SHP77 treated with DMSO at 0.1 percent for 48 hours (cell line): Measurements from ENCODE around the gene ZNF580.

Source experiments
- DNase-seq: peaks from one replicate; lab custom pipeline; 2025; lab: John Stamatoyannopoulos, UW

Gene ZNF580

DNA sequence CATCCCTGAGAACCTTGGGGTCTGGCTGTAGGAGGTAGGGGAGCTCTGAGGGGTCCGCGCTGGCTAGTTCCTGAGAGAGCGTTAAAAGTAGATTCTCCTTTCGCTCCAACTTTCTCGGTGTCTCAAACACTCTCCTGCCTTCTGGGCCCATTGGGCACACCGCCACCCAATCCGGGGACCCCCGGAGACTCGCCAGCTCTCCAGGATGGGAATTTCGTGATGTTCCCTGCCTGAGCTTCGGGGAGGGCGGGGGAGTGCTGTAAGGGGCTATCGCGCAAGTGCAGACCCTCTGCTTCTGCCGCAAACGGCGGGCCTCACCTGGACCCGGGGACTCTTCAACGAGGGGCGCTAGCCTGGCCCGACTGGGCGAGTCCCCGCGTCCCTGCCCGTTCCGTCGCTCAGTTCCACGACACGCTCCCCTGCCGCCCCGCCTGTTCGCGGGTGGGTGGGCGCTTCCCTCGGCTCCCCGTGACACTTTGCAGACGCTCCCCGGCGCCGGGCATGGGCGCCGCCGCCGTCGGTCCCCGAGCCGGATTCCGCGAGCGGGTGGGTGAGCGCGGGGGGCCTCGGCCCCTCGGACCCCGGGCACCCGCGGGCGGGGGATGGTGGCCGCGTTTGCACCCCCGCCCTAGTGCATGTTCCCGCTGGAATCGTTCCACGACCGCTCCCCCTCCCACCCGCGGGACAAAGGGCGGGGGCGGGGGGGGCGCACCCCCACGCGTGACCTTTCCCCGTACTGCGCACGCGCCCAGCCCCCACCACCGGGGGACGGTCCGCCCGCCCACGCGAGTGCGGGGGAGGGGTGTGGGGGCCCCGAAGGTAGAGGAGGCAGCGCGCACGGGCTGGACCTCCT lies 7.2 kb downstream of the ZNF580 start, which contains the start of gene CCDC106:
Gene CCDC106 (plus strand): TSS at position 481 of the 853 bp plus-strand sequence. CDS start 835 bp downstream, outside the sequence.
- no peak for DNase-seq

DNA sequence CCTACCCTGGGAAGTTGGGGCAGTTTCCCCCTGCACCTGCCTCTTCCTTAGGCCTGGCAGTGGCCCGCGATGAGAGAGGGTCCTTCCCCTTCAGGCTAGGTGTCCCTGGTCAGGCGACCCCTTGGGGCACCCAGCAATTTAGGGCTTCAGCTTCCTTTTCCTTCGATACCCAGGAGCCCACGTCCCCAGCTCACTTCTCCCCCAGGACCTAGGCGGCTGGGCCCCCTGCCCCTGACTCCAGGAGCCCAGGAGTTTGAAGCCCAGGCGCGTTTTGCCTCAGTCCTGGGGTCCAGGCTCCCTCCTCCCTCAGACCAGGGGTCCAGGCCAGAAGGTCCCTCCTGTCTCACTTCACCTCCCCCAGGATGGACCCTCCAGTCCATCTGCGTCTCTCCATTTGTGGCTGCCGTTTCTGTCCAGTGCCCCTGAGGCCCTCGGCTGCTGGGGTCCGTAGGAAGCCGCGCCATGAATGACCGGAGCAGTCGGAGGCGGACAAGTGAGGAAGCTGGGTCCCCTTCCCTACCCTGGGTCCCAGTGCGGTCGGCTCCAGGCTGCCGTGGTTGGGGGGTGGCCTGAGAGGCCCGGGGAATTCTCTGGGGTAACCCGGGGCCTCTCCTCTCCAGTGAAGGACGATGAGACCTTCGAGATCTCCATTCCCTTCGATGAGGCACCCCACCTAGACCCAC lies 7.9 kb downstream of the ZNF580 start:
- DNase-seq, result no peak

DNA sequence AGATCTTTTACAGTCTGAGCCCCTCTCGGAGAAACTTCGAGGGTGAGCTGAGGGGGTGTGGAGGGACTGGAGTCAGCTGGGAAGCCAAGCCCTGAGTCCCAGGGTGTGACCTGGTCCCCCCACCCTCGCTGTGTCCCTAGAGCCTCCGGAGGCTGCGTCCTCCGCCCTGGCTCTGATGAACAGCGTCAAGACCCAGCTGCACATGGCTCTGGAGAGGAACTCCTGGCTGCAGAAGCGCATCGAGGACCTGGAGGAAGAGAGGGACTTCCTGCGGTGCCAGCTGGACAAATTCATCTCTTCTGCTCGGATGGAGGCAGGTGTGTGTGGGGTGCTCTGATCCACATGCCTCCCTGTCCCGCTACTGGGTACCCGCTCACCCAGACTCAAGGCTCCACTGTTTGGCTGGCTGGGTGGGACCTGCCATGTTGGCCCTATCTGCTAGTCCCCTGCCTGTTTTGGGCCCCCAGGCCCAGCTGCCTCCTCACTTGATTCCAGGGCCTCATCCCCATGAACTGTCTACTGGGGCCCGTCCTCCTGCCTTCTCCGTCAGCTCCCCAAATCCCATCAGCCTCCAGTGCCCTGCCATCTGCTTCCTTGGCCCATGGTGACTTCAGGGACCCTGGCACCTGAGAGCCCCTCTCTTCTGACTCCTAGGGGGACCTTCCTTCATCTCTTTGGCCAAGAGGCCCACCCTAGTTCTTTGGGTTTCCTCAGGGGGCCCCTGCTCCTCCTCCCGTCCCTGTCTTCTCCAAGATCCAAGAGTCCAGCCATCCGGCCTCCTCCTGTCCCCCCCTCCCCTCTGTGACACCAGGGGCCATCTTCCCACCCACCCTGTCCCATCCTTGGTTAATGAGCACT lies 8.7 kb downstream of the ZNF580 start:
- DNase-seq, result no peak

DNA sequence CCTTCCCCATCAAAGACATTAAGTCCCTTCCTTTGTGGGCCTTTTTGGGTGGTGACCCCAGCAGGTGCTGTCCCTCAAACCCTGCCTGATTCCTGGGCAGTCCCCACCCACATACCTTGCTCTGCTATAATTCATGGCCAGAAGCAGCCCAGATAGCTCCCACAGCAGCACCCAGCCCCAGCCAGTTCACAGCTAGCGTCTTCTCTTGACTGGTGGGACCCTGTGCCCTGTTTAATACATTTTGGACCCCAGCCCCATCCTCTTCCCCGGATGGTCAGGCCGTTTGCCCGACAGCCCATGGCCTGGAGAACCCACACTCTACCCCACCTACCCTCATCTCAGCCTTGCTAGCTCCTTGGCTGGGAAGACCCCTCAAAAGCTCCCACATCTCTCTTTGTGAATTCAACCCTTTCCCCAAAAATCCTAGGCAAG lies 9.3 kb downstream of the ZNF580 start:
- no peak for DNase-seq

DNA sequence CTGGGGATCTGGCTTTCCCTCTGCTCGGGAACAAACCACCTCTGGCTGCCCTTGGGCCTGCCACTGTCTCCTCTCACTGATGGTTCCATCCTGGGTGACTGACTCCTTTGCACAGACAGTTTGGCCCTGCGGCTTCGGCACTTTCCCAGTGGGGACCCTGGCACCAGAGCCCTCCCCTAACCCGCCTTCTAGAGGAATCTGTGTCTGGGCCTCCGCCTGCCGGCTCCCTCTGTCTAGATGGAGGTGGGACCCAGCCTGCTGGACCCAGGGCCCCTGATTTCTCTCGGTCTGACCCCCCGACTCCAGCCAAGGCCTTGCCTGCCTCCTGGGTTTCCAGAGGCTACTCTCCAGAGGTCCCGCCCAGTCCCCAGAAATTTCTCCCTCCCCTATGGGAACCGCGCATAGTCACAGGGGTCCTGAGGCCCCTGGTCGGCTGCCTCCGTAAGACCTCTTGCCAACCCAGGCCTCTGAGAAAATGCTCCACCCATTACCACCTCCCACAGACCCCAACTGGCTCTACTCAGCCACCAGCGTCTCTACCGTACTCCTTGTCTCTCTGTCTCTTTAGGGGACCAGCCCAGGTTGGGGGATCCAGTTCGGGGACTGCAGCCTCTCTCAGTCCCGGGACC lies 9.9 kb downstream of the ZNF580 start:
- DNase-seq, result no peak

DNA sequence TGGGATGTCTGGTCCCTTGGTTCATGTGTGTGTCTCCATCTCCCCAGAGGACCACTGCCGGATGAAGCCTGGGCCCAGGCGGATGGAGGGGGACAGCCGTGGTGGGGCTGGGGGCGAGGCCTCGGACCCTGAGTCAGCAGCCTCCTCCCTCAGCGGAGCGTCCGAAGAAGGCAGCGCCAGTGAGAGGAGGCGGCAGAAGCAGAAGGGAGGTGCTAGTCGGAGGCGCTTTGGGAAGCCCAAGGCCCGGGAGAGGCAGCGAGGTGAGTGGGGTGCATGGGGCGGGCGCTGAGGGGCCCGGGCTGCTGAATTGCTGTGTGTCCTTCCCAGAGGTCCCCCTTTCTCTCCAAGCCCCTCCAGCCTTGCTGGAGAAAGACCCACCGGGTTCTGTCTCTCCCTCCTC lies 10.4 kb downstream of the ZNF580 start:
- DNase-seq, result no peak

DNA sequence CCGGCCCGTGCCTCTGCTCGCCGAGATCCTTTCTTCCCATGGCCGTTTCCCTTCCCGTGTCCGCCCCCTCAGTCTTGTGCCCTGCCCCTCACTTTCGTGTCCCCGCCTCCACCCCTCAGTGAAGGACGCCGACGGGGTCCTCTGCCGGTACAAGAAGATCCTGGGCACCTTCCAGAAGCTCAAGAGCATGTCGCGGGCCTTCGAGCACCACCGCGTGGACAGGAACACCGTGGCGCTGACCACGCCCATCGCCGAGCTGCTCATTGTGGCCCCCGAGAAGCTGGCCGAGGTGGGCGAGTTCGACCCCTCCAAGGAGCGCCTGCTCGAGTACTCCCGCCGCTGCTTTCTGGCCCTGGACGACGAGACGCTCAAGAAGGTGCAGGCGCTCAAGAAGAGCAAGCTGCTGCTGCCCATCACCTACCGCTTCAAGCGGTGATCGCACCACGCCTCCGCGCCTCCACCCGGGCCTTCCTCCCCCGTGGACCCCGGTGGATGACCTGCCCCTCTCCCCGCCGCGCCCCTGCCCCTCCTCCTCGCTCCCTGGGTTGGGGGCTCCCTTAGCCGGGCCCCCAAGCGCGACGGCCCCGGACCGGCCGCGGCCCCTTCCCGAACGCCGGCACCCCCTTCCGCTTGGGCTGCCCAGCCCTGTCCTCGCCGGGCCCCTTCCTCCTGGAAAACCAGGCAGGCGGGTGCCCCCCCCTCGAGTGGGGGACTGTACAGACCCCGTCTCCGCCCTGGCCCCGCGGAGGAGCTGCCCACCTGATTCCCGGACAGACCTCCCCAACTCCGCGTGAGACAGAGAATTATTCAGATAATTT lies 11.7 kb downstream of the ZNF580 start:
- no peak for DNase-seq

DNA sequence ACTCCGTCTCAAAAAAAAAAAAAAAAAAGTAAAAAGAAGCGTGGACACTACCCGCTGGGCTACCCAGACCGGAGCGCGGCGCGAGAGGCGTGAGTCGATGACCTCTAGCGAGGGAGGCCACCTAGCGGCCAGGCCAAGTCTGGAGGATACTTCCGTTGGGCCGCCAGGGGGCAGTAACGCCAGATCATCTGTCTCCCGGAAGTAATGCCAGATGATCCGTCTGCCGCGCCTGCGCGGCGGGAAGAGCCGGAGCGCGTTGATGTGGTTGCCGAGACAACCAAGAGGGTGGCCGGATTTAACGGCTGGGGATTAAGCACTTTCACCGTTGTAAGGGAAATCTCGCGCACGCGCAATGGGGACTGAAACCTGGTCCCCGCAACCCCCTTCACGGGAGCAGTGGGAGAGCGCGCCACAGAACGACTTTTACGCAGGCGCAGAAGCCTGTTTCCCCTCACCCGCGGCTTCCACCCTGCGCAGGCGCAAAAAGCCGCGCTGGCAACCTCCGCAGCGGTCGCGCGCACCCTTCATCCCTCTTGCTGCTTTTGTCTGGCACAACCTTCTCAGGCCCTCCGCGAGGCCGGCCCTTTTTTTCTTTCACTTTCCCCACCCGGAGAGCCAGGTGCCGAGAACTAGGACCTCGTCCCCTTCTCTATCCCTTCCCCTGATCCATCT lies 13.0 kb downstream of the ZNF580 start:
- peak; percentile 98 for DNase-seq

DNA sequence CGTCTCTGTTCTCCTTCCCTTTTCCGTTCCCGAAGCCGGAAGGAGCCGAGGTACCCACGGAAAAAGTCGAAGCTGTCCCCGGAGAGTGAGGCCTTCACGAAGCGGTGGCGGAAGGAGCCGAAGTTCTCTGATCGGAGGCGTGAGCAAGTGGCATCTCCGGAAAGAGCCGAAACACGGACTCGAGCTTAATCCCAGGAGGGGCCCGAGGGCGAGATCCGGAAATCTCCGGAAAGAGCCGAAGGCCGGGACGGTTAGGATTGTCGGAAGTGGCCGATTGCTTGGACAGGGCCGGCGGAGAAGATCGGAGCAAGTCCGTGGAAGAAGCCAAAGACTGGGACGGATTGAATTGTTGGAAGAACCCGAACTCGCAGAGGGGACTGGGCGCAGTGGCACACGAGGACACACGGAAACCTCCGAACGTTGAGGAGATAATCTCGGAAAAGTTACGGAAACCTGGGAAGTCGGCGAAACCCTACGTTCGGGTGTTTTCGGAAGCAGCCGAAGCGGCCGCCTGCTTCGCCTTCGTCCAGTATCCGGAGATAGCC lies 13.6 kb downstream of the ZNF580 start:
- DNase-seq, result peak; percentile 84

DNA sequence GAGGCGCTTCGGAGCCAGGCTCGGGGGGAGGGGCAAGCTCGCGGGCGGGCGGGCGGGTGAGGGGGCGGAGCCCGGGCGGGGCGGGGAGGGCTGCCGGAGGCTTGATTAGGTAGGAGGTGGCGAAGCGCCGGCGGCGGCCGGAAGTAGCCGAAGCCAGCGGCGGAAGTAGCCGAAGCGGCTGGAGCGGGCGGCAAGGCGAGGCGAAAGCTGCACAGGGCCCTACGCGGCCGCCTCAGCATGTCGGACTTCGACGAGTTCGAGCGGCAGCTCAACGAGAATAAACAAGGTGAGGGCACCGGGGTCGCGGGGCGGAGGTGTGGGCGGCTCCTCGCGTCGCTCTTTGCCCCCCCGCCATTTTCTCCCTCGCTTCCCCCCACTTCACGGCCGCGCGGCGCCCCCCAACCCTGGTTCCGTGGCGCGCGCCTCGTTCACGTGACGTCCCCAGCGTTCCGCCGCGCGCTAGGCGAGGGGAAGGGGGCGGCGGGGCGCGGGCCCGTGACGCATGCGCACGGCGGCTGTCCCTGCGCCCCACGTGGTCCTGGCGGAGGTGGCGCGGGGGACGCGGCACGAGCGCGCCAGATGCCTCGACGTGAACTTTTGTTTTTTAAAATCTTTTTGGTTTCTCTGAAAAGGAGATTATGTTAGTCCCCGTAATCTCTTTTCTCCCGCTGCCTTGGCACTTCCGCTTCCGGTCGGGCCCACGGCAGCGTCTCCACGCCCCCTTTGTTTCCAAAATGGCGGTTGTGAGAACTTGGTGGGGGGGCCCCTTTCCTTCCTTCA lies 14.3 kb downstream of the ZNF580 start, which contains the start of gene U2AF2:
Gene U2AF2 (plus strand): TSS at position 168 of the 780 bp plus-strand sequence. CDS start 70 bp downstream, at position 238.
- DNase-seq, result peak; percentile 37

DNA sequence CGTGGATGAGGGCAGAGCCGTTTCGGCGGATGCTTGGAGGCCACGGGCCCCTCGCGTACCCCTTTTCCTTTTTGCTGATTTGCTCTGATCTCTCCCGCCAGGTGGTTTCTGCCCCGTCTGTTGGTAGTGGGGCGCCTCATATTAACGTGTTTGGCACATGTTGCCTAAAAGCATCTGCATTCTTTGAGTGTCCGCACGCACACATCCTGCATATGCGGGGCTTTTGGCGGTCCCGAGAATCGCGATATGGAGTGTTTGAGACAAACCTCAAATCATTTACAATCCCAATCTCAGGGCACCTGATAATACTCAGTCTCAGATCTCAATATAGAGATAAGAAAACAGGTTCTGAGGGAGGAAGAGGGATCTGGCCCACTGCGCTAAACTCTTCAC lies 14.8 kb downstream of the ZNF580 start:
- no peak for DNase-seq

DNA sequence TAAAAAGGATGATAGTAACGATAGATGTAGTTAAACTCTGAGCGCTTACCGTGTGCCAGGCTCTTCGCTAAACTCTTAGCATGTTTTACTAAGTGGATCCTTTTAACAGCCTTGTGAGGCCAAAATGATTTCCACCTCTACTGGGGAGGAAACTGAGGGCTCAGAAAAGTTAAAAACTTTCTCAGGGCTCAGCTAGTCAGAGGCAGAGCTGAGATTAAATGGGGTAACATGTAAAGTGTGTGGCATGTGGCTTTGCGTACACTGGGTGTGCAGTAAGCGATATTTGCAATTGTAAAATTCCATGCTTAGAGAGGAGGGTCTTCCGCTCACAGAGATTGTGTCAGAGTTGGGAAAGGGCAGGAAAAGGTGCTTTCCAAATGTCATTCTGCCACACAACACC lies 15.8 kb downstream of the ZNF580 start:
- DNase-seq, result no peak

DNA sequence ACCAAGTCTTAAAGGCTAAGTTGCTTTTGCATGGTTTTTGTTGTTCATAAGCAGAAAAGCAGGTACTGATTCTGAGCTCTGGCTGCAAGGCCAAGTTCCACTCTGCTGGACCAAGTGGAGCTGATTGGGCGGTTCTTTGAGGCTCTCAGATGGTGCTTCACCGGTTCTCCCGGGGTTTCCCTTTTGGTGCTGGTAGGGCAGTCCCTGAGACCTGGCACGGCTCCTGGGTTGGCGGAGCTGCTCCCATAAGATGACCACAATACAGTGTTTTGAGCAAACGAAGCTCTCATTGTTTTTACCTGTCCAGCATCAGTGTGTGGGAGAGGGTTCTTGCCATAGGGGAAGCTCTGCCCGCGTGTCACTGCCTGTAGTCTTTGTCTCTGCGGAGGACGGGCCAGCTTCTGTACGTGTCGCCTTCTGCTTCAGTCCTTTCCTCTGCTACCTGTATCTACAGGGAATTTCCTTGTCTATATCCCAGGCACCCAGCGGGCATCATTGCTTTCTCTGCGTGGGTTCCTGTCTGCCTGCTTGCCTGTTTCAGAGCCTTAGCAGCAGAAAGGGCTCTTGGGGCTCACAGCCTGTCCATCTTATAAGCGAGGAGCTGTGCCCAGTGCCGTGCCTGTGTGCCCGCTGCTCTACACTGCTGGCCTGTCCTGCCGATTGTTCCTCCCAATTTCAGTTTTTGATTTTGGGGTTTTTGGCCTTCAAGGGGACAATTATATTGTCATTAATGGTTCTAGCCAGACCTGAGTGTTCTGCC lies 16.4 kb downstream of the ZNF580 start:
- DNase-seq, result no peak

DNA sequence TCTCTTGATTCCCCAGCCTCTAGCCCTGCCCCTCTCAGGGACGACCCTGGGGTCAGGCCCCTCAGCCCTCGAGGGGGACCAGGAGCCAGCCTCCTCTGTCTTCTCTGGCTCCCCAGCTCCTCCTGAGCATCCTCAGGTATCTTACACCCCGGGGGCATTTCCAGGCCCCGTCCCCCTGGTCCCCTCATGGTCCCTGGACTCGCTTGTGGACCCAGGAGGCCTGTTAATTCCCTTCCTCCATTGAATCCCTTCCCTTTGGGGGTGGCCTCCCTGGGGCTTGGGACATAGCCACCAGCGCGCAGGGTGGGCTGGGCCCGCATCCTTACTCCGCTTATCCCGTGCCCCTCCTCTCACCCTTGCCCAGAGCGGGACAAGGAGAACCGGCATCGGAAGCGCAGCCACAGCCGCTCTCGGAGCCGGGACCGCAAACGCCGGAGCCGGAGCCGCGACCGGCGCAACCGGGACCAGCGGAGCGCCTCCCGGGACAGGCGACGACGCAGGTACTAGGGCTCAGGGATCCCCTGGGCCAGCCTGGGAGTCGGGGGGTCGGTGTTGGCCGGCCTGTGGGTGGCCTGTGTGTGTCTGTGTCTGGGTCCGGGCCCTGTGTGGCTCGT lies 18.2 kb downstream of the ZNF580 start:
- DNase-seq, result no peak

DNA sequence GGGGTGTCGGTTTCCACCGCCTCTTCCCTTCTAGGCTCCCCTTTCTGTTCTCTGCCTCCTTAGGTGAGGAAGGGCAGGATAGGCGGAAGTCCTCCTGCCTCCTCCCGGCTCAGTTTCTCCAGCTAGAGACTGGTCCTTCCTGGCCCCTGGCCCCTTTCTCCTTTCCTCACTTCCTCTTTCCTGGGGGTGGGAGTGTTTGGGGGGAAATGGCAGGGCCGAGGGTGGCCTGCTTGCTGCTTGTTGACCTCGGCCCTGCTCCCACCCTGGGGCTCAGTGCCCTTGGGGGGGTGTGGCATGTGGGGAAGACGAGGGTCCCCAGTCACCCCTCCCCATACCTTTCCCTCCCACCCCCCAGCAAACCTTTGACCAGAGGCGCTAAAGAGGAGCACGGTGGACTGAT lies 19.0 kb downstream of the ZNF580 start:
- no peak for DNase-seq

DNA sequence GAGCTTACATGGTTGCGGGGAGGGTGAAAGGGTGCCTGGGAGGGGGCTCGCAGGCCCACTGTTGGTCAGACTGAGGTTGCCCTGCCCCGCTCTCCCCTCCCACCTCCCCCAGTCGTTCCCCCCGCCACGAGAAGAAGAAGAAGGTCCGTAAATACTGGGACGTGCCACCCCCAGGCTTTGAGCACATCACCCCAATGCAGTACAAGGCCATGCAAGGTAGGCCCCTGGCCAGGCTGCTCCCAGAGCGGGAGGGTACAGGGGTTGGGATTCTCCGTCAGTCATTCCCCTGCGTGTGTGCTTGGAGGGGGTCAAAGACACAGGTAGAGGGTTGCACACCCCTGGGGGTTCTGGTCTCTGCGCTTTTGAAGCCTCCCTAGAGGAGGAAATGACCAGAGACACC lies 19.6 kb downstream of the ZNF580 start:
- no peak for DNase-seq

DNA sequence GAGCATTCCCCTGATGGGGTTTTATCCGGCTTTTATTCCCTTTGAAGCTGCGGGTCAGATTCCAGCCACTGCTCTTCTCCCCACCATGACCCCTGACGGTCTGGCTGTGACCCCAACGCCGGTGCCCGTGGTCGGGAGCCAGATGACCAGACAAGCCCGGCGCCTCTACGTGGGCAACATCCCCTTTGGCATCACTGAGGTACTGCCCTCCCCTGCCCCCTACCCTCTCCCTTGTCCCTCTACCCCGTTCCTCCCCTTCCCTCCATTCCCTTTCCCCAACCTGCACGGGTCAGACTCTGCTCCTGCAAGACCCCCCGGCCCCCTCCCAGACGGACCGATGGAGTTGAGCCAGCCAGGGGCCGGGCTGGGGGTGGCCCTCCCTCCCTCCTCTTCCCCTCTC lies 20.2 kb downstream of the ZNF580 start:
- no peak for DNase-seq

DNA sequence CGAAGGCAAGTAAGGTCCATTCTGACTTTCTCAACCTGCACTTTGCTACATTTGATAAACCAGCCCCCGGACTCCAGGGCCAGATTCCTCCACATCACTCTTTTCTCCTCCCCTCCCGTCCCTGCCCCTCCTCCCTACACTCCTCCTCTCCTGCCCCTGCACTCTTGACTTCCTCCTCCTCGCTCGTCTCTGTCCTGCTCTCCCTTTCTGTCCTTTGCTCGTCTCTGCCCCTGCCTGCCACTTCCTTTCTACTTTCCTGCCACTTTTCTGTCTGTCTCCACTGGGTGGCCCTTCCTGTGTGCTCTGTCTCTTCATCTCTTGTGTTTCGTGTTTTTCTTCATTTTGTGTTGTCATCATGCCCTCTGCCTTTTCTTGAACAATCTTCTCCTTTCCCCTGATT lies 21.0 kb downstream of the ZNF580 start:
- DNase-seq, result no peak
